Measurements from ENCODE around the gene SPATA31D1. TPM values are rescaled to one million over a fixed set of nuclear protein-coding genes. Genes with fewer than 3 reads are reported as not detected.

SPATA31D1 gene
- total RNA-seq, 1 donor from 2014 or later = not detected

DNA sequence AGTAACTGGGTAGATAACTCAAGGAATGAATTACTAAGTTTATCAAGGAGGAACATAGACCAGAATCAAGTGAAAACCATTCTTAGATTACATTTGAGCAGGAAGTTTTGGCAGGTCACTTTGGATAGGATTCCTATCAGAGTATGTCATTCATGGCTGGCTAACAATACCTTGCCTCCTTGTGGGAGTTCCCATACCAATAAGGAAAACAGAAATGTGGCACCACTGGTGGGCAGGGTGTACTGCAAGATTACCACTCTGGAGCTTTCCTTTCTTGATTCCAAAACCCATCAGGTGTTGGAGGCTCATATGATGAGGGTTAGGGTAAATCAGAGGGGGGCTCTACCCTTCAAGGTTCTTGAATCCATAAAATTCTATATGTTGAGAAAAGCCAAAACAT lies 18.6 kb upstream of the SPATA31D1 start:
- TF ChIP-seq, protein P1, sequence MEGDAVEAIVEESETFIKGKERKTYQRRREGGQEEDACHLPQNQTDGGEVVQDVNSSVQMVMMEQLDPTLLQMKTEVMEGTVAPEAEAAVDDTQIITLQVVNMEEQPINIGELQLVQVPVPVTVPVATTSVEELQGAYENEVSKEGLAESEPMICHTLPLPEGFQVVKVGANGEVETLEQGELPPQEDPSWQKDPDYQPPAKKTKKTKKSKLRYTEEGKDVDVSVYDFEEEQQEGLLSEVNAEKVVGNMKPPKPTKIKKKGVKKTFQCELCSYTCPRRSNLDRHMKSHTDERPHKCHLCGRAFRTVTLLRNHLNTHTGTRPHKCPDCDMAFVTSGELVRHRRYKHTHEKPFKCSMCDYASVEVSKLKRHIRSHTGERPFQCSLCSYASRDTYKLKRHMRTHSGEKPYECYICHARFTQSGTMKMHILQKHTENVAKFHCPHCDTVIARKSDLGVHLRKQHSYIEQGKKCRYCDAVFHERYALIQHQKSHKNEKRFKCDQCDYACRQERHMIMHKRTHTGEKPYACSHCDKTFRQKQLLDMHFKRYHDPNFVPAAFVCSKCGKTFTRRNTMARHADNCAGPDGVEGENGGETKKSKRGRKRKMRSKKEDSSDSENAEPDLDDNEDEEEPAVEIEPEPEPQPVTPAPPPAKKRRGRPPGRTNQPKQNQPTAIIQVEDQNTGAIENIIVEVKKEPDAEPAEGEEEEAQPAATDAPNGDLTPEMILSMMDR (IDR thresholded peaks at IDR 0.05) = no peak
- no peaks in the 10 kb centered on the region for H3K4me1 ChIP-seq
- no peak overlapping the region for H3K4me3 ChIP-seq
- DNase-seq (no peak), ATAC-seq (no peak)
- no peak overlapping the region for H3K27ac ChIP-seq
- intact Hi-C loops (cut with DNase I) = no loop called here
- no peaks in the 10 kb centered on the region for H3K27me3 ChIP-seq
- no peaks in the 10 kb centered on the region for H3K36me3 ChIP-seq
- H3K9me3 ChIP-seq = no peaks in the 10 kb centered on the region

DNA sequence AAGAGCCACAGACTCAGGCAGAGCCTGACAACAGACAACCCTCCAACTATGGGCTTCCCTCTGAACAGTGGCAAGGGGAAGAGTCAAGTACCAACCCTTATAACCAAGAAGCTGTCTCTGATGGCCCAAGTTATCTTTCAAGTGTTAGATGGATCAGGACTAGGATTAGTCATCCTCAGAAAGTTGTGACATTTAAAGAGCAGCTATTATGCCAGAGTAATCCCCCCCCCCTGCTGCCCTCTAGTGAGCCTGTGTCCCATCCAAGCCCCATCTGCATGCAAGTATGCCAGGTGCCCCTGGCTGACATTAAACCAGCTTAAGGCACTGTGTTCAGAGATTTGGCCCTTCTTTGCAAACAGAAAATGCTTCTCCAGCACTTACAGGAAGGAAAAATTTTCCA lies 16.8 kb upstream of the SPATA31D1 start:
- H3K27me3 ChIP-seq = no peaks in the 10 kb centered on the region
- H3K4me1 ChIP-seq = no peaks in the 10 kb centered on the region
- TF ChIP-seq, protein P1 (IDR thresholded peaks at IDR 0.05) = no peak
- no peaks in the 10 kb centered on the region for H3K9me3 ChIP-seq
- H3K36me3 ChIP-seq = no peaks in the 10 kb centered on the region
- no peak overlapping the region for H3K4me3 ChIP-seq
- DNase-seq = no peak
- intact Hi-C loops (cut with DNase I) = no loop called here
- no peak overlapping the region for H3K27ac ChIP-seq
- ATAC-seq = no peak

DNA sequence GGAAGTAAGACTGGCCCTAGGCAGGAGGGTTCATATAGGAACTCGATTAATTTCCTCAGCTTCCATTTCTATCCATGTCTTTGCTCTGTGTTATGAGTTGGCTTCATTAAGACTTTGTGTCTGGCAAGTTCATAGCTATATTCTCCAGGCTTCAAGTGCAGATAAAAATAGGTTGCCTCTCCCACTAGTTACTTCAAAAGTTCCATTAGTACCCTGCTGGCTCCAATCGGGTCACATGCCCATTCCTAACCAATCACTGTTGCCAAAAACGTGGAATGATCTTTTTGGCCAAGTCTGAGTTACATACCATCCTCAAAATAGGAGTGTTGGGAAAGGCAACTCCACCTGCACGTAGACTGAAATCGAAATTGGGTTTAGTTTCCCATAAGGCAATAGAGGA lies 13.8 kb upstream of the SPATA31D1 start:
- Histone ChIP-seq H3K4me3 (no peak overlapping the region), H3K4me1 (no peaks in the 10 kb centered on the region), H3K36me3 (no peaks in the 10 kb centered on the region), H3K27ac (no peak overlapping the region), H3K9me3 (no peaks in the 10 kb centered on the region), H3K27me3 (no peaks in the 10 kb centered on the region)
- intact Hi-C loops (cut with DNase I) = no loop called here
- DNase-seq = no peak
- ATAC-seq = no peak
- TF ChIP-seq, protein P1 (IDR thresholded peaks at IDR 0.05) = no peak

DNA sequence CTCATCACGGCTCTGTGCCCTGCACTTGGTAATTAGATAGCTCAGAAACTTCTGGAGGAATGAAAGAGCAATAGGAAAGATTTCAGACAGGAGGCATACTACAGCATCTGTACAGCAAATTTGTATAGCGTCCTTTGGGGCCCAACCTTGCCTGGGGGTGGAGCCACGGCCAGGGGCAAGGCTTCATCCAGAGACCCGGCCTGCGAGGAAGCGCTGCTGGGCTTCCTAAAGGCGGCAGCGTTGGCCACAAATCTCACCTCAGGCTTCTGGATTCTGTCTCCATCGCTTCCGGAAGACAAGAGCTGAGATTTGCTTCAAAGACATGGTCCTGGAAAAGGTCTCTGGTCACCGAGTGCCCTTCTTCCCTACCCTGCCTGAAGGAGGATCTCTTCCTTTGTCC lies 12.2 kb upstream of the SPATA31D1 start:
- Histone ChIP-seq H3K9me3 (no peaks in the 10 kb centered on the region), H3K36me3 (no peaks in the 10 kb centered on the region), H3K27me3 (no peaks in the 10 kb centered on the region), H3K4me3 (no peak overlapping the region), H3K27ac (no peak overlapping the region), H3K4me1 (no peaks in the 10 kb centered on the region)
- DNase-seq (no peak), ATAC-seq (no peak)
- intact Hi-C loops (cut with DNase I) = no loop called here
- TF ChIP-seq, protein P1 (IDR thresholded peaks at IDR 0.05) = no peak

DNA sequence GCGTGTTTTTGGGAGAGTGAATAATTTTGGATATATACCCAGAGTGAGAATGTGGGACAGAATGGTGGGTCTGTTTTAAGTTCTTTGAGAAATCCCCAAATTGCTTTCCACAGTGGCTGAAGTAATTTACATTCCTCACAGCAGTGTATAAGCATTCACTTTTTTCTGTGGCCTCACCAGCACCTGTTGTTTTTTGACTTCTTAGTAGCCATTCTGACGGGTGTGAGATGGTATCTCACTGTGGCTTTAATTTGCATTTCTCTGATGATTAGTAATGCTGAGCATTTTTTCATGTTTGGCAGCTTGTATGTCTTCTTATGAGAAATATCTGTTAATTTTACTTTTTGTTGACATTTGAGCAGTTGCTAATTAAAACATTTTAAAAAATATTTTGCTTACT lies 9.4 kb upstream of the SPATA31D1 start:
- intact Hi-C loops (cut with DNase I) = no loop called here
- TF ChIP-seq, protein P1 (IDR thresholded peaks at IDR 0.05) = no peak
- no peaks in the 10 kb centered on the region for H3K9me3 ChIP-seq
- H3K36me3 ChIP-seq = no peaks in the 10 kb centered on the region
- no peaks in the 10 kb centered on the region for H3K4me1 ChIP-seq
- no peak overlapping the region for H3K27ac ChIP-seq
- no peak overlapping the region for H3K4me3 ChIP-seq
- no peaks in the 10 kb centered on the region for H3K27me3 ChIP-seq
- ATAC-seq (no peak), DNase-seq (no peak)

DNA sequence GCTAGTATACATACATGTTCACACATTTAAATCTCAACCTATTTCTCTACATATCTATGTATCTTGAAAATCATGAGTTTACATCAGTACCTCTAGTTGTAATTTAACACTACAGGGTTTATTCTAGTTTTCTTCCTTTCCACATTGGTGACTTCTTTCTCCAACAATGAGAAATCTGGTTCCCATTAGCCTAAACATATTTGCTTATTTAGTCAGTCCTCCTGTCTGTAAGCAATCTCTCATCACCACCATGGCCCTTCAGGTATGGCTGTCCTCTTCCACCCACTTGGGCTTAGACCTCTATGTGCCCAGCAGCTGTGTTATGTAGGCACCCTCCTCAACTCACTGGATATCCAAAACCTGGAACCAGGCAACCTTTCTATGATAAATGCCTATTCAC lies 8.0 kb upstream of the SPATA31D1 start:
- Histone ChIP-seq H3K9me3 (no peaks in the 10 kb centered on the region), H3K4me3 (no peak overlapping the region), H3K36me3 (no peaks in the 10 kb centered on the region), H3K27me3 (no peaks in the 10 kb centered on the region), H3K4me1 (no peaks in the 10 kb centered on the region), H3K27ac (no peak overlapping the region)
- ATAC-seq (no peak), DNase-seq (no peak)
- intact Hi-C loops (cut with DNase I) = no loop called here
- TF ChIP-seq, protein P1 (IDR thresholded peaks at IDR 0.05) = no peak

Measured in upper lobe of right lung (tissue), 1 donor.